Osteocyte (in vitro differentiated cells): Measurements from ENCODE around the gene IFT88. TPM values are rescaled to one million over a fixed set of nuclear protein-coding genes. Genes with fewer than 3 reads are reported as not detected.

Experiments used
- DNase-seq: peaks from one replicate; pipeline ENCODE4 v3.0.0; 2021; ENCODE audit warnings: mixed read lengths; ENCODE audit not compliant: unreplicated experiment; ENCODE audit errors: extremely low spot score
- H3K27ac Mint-ChIP-seq: one replicate; pipeline ENCODE4 v1.8.0; 2021; ENCODE audit warnings: mild to moderate bottlenecking, mixed read lengths; ENCODE audit not compliant: unreplicated experiment
- H3K27me3 Mint-ChIP-seq: one replicate; pipeline ENCODE4 v1.8.0; 2021; ENCODE audit warnings: mixed read lengths; ENCODE audit not compliant: unreplicated experiment
- H3K36me3 Mint-ChIP-seq: one replicate; pipeline ENCODE4 v1.8.0; 2021; ENCODE audit warnings: mixed read lengths; ENCODE audit not compliant: unreplicated experiment
- H3K4me1 Mint-ChIP-seq: one replicate; pipeline ENCODE4 v1.8.0; 2021; ENCODE audit warnings: mixed read lengths; ENCODE audit not compliant: unreplicated experiment
- H3K4me3 Mint-ChIP-seq: one replicate; pipeline ENCODE4 v1.8.0; 2021; ENCODE audit warnings: mild to moderate bottlenecking, moderate library complexity, mixed read lengths; ENCODE audit not compliant: unreplicated experiment
- H3K9me3 Mint-ChIP-seq: one replicate; pipeline ENCODE4 v1.8.0; 2021; ENCODE audit warnings: mixed read lengths; ENCODE audit not compliant: unreplicated experiment
- total RNA-seq: library from RNA; stranded (reverse); gene quantifications from 2 replicates; pipeline ENCODE4 v1.2.1, GENCODE V29; 2021
- TF ChIP-seq, protein P1 (sequence below): fragments of 200-600 bp; sonication (generic); IDR thresholded peaks from 2 replicates; pipeline ENCODE4 v1.5.0; 2021; ENCODE audit warnings: antibody characterized with exemption, mild to moderate bottlenecking, moderate library complexity

IFT88 gene
- total RNA-seq, 1 donor from 2014 or later, result 13.7 TPM

DNA sequence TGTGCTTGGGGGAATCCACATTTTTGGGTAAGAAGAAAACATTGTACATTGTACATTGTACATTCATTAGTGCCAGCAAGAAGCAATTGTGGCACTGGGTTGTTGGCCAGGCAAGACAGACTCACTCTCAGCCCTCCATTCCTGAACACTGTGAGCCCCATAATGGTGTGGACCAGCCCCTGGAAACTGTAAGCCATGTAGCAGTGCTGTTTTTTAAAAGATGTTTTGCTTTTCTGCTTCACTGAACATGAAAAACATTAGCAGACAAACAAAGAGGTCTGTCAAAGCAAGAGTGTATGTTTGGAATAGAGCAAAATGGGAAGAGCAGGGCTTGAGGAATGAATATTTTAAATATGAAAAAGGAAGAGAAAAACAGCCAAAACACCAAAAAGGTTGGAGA, 97.4 kb downstream of the IFT88 start:
- Mint-ChIP-seq H3K27ac (no peak overlapping the region), H3K4me1 (peaks cover 1% of the 10 kb centered on the region), H3K27me3 (no peaks in the 10 kb centered on the region), H3K36me3 (peaks cover 12% of the 10 kb centered on the region), H3K4me3 (no peak overlapping the region), H3K9me3 (no peaks in the 10 kb centered on the region)
- DNase-seq, result no peak
- TF ChIP-seq, protein P1, sequence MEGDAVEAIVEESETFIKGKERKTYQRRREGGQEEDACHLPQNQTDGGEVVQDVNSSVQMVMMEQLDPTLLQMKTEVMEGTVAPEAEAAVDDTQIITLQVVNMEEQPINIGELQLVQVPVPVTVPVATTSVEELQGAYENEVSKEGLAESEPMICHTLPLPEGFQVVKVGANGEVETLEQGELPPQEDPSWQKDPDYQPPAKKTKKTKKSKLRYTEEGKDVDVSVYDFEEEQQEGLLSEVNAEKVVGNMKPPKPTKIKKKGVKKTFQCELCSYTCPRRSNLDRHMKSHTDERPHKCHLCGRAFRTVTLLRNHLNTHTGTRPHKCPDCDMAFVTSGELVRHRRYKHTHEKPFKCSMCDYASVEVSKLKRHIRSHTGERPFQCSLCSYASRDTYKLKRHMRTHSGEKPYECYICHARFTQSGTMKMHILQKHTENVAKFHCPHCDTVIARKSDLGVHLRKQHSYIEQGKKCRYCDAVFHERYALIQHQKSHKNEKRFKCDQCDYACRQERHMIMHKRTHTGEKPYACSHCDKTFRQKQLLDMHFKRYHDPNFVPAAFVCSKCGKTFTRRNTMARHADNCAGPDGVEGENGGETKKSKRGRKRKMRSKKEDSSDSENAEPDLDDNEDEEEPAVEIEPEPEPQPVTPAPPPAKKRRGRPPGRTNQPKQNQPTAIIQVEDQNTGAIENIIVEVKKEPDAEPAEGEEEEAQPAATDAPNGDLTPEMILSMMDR, result no peak

GRCh38 chr13:20666948-20667347, 100.0 kb downstream of the IFT88 start:
- no peaks in the 10 kb centered on the region for H3K9me3 Mint-ChIP-seq
- H3K4me3 Mint-ChIP-seq, result no peak overlapping the region
- peaks cover 8% of the 10 kb centered on the region for H3K36me3 Mint-ChIP-seq
- TF ChIP-seq, protein P1, result no peak
- peaks cover 1% of the 10 kb centered on the region for H3K4me1 Mint-ChIP-seq
- H3K27me3 Mint-ChIP-seq, result no peaks in the 10 kb centered on the region
- H3K27ac Mint-ChIP-seq, result no peak overlapping the region
- DNase-seq, result no peak

GRCh38 chr13:20667857-20668437, 101.0 kb downstream of the IFT88 start:
- Mint-ChIP-seq H3K27me3 (no peaks in the 10 kb centered on the region), H3K4me3 (no peak overlapping the region), H3K9me3 (no peaks in the 10 kb centered on the region), H3K27ac (no peak overlapping the region), H3K36me3 (peaks cover 8% of the 10 kb centered on the region), H3K4me1 (peaks cover 1% of the 10 kb centered on the region)
- TF ChIP-seq, protein P1, result no peak
- no peak for DNase-seq

GRCh38 chr13:20669162-20669561, 102.2 kb downstream of the IFT88 start:
- Mint-ChIP-seq H3K9me3 (no peaks in the 10 kb centered on the region), H3K36me3 (peaks cover 14% of the 10 kb centered on the region), H3K27me3 (no peaks in the 10 kb centered on the region), H3K27ac (no peak overlapping the region), H3K4me3 (no peak overlapping the region), H3K4me1 (peaks cover 1% of the 10 kb centered on the region)
- no peak for DNase-seq
- TF ChIP-seq, protein P1, result no peak

DNA sequence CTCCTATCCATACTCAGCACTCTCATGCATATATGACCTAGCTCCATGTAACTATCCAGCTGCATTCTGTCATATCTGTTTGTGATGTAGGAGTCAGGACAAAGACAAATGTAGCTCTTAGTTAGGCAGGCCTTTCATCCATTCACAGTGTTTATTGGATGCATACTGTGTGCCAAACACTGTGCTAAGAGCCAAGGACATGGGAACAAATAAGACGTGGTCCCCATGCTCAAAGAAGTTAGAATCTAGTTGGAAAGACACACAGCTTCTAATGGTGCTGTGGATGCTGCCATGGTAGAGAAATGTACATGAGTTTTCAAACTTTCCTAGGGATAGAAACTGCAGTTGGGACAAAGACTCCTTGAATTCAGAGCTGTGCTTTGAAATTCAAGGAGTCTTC, 104.8 kb downstream of the IFT88 start:
- Mint-ChIP-seq H3K27me3 (no peaks in the 10 kb centered on the region), H3K27ac (no peak overlapping the region), H3K4me1 (no peaks in the 10 kb centered on the region), H3K36me3 (peaks cover 11% of the 10 kb centered on the region), H3K4me3 (no peak overlapping the region), H3K9me3 (no peaks in the 10 kb centered on the region)
- TF ChIP-seq, protein P1, result no peak
- DNase-seq, result no peak
